CD4-positive, alpha-beta T cell treated with Interleukin-21 for 1 hour (primary cell): ENCODE measurements around the gene TRIM50.
"Not testable (repeated sequence)": the region's sequence is repeated elsewhere in the genome, so short reads cannot be mapped to it uniquely, and the experiment has no call there.

ENCODE experiments used
- DNase-seq: peaks from one replicate; pipeline ENCODE4 v3.0.0-alpha.2; 2020

Gene TRIM50

DNA sequence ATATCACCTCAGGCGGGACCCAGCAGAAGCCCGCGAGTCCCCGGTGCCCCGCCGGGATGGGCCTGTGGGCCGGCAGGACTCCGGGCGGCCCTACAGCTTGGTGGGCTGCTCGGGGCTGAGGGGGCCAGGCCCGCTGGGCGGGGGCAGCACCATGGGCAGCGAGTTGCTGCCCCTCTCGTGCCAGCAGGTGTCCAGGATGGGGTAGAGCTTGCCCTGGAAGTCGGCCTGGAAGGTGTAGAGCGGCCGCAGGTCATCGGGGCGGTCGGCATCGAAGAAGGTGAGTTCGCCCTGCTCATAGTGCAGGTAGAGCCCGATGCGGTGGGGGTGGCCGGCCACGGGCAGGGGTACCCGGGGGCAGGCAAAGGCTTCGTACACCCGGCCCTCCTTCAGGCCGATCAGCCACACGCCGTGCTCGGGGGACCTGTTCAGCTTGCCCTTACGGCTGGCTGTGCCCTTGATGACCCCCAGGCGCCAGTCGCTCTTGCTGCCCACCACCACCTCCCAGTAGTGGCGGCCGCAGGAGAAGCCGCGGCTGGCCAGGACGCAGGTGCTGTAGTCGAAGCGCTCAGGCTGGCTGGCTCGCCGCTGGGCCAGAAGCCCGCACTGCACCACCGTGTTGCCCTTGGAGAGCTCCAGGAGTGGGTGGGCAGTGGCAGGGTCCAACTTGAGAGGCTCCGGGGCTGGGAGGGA is 14.9 kb downstream of the TRIM50 start:
- DNase-seq: no peak

DNA sequence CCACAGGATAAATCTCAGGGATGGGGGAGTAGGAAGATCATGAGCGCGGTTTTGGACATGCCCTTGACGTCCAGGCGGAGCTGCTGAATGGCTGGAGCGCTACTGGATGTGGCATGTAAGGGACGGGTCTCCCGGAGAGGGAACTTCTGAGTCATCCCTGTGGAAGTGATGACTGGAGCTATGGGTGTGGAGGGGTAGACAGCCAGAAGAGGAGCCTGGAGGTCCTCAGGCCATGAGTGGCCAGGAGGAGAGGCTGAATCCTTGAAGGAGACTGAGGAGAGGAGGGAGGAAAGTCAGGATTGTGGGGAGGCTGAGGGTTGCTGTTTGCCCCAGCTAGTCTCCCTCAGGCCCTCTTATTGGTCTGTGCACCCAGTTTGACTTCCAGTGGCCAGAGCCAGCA is 16.5 kb downstream of the TRIM50 start:
- DNase-seq: not testable (repeated sequence)

DNA sequence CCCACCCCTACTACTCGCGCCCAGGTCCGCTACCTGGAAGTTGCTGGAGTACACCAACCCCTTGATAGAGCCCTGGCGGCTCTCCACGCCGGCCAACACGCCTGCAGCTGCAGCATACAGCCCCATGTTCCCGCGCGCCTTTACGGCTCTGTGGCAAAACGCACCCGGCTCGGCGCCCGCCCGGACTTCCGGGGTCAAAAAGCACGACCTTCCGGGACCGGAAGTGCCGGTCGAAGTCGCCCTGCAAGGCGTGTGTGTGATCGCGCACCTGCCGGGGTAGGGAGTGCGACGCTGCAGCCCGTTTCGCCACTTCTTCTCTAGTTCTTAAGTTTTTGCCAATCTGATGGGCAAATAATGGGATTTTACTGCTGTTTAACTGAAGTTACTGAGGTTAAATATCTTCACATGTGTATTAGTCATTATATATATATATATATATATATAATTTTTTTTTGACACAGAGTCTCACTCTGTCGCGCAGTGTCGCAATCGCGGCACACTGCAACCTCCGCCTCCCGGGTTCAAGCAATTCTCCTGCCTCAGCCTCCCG is 19.1 kb downstream of the TRIM50 start, which contains the start of gene NSUN5:
TSS of gene NSUN5 (minus strand) at position 162 of the 550 bp plus-strand sequence. CDS start at position 126, 36 bp downstream.
- DNase-seq: peak; percentile 90

DNA sequence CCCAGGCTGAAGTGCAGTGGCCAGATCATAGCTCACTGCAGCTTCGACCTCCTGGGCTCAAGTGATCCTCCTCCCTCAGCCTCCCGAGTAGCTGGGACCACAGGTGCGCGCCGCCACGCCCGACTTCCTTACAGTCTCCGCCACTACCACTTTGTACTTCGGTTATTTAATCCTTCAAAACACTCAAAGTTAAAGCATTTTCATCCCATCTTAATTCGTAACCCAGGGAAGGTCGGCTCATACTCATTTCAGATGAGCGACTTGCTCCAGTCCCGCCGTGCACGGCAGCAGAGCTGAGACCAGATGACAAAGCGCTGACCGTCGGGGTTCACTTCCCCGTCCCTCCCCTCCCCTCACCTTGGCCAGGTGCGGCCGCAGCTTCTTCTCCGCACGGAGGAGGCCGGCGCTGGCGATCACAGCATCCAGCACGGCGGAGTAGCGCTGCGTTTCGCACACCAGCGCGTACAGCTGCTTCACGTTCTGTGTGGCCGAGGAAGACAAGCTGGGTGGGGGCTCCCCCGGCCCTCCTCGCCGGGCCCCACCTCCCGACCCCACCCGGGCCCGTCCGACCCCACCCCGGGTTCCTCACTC is 19.7 kb downstream of the TRIM50 start:
- DNase-seq: no peak

DNA sequence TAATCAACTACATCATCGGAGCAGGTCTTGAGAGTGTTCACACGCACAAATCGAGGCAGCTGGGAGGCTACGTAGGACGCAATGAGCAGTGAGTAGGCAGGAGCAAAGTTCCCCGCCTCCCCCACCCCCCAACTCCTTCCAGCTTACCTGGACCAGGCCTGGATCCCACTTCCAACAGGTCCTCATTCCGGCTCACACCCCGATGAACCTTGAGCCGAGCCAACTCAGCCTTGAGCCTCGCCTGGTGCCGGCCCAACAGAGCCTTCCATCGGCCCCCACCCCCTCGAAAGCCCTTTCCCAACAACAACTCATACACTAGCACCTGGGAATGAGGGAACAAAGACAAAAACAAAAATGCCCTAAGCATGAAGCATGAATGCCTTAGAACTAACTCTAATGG is 20.4 kb downstream of the TRIM50 start:
- DNase-seq: no peak

DNA sequence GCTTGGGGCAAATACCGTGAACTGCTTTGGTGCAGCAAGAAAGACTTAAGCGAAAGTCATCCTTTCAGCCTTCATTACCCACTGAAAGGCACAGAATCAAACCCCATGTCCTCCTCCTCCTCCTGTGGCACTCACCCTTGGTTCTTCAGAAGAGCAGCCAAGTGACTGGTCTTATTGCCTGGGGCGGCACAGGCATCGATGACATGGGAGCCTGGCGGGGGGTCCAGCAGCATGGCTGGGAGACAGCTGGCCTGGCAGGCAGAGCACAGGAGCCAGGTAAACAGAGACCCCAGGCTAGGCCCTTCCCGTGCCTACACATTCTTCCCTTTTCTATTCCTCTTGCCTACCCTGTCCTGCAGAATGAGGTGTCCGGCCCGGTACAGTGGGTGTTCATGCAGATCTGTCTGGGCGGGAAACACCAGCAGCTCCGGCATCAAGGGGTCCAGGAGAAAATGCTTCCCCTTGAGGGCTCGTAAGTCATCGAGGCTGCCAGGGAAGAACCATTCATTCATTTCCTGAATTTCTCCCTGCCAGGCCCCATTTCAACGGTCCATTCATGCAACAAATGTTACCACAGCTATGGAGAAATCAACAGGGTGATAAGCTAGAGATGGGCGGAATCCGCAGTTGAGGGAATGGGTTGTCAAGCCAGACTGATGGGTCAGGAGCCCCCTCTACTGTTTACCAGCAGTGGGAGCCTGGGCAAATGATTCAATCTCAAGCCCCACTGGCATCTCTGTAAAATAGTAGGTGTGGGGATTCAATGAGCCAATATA is 23.1 kb downstream of the TRIM50 start:
- DNase-seq: not testable (repeated sequence)

DNA sequence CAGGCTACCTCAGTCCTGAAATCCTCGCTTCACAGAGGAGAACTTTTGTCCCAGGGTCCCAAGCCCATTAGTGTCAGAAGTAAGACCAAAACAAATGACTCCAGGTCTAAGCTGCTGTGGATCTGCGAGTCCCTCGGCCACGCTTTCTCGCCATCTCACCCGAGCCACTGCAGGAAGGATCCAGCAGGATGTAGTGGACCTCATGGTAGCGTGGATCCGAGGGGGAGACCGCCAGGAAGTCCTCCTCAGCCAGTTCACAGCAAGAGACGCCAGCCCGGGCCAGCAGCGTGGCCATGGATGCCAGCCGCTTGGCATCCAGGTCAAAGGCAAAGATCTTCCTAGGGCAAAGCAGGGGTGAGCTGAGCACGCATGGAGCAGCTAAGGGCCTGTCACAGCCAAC is 23.8 kb downstream of the TRIM50 start:
- no peak for DNase-seq

DNA sequence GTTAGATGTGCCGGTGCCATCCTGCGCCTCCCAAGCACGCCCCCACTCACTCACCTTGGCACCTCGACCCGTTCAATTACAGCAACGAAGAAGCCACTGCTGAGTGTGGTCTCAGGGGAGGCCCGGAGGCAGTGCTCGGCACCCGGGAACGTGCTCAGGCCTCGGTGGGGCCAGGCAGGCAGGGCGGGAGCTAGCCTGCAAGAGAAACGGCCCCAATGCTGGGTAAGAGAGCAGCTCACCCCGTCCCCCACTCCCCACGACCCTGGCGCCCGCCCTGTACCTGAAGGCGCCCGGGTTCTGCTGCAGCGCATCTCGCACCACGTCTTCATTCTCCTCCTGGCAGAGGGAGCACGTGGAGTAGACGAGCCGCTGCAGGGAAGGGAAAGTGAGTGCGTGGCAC is 24.3 kb downstream of the TRIM50 start:
- no peak for DNase-seq

DNA sequence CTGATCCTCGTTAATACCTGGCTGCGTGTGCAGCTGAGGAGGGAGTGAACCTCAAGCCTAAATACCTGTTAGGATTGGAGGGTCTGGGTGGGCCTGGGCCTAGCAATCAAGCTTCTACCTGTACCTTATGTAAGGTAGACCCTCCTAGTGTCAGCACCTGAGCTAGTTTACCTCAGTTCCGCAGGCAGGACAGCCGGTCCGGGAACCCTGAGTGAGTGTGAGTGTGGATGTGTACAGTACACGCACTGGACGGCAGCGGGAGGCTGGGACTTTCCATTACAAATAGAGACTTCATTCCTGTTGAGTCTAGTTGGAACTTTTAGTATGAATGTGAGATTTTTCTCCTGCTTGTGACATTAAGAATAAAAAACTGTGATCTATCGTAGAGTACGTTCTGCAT is 25.0 kb downstream of the TRIM50 start:
- not testable (repeated sequence) for DNase-seq

DNA sequence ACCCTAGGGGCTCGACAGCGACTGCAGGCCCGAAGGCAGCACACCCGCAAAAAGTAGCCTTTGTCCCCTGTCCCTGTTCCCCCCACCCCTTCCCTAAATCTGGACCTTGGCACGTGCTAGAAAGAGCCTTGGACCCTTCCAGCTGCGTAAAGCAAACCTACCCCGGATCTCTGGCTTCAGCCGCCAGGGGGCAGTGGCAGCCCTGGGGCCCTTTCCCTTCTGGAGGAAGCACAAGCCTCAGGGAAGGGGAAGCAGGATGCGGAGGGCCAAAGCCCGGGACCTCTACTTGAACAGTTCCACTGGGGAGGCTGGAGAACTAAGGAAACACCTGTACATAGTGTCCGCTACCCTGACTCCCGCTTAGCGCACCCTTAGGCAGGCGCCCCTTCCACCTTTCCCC is 26.8 kb downstream of the TRIM50 start:
- DNase-seq: not testable (repeated sequence)

DNA sequence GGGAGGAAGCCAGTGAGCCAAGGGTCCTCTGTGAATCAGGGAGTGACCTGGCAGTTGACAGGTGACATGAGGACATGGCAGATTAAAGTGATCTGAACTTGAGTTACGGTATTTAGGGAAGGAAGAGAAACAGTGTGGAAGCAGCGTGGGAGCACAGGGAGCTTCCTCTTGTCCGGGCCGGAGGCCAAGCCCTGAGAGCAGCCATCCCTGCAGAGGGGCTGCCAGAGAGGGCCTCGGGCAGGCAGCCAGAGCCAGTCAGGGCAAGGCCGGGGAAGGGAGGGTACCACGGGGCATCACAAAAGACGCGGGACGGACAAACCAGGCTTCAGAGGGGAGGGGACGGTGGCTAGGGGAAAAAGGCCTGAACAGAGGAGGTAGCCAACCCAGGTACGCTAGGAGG is 28.1 kb downstream of the TRIM50 start:
- not testable (repeated sequence) for DNase-seq

DNA sequence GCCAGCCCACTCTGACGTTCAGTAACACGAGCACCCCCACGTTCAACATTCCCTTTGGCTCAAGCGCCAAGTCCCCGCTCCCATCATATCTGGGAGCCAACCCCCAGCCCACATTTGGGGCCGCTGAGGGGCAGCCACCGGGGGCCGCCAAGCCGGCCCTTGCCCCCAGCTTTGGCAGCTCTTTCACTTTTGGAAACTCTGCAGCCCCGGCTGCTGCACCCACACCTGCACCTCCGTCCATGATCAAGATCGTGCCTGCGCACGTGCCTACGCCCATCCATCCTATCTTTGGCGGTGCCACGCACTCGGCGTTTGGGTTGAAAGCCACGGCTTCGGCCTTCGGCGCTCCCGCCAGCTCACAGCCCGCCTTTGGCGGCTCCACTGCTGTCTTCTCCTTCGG is 30.2 kb downstream of the TRIM50 start:
- not testable (repeated sequence) for DNase-seq

DNA sequence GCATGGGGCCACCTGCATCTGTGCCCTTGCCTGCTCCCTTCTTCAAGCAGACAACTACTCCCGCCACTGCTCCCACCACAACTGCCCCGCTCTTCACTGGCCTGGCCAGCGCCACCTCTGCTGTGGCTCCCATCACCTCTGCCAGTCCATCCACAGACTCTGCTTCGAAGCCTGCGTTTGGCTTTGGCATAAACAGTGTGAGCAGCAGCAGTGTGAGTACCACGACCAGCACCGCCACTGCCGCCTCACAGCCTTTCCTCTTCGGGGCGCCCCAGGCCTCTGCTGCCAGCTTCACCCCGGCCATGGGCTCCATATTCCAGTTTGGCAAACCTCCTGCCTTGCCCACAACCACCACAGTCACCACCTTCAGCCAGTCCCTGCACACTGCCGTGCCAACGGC is 30.6 kb downstream of the TRIM50 start:
- not testable (repeated sequence) for DNase-seq

DNA sequence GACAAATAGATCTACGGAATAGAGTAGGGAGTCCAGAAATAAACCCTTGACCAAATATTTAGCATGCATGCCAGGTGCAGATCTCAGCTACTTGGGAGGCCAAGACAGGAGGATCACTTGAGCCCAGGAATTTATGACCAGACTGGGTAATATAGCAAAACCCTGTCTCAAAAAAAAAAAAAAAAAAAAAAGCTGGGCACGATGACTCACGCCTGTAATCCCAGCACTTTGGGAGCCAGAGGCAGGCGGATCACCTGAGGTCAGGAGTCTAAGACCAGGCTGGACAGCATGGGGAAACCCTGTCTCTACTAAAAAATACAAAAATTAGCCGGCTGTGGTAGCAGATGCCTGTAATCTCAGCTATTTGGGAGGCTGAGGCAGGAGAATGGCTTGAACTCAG is 50.7 kb downstream of the TRIM50 start:
- DNase-seq: not testable (repeated sequence)

DNA sequence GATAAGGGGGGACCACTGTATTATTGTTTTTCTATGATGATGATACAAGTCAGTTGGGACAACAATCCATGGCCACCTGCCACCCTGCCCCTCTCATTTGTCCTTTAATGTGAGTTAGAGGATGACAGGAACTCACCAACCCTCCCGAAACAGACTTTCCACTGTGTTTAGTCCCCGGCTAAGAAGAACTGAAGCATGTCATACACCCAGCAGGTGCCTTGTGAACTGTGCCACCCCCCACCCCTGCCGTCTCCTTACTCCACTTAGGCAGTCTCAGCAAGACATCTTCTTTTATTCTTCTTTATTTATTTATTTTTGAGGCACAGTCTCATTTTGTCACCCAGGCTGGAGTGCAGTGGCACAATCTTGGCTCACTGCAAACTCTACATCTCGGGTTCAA is 60.1 kb downstream of the TRIM50 start:
- DNase-seq: not testable (repeated sequence)

DNA sequence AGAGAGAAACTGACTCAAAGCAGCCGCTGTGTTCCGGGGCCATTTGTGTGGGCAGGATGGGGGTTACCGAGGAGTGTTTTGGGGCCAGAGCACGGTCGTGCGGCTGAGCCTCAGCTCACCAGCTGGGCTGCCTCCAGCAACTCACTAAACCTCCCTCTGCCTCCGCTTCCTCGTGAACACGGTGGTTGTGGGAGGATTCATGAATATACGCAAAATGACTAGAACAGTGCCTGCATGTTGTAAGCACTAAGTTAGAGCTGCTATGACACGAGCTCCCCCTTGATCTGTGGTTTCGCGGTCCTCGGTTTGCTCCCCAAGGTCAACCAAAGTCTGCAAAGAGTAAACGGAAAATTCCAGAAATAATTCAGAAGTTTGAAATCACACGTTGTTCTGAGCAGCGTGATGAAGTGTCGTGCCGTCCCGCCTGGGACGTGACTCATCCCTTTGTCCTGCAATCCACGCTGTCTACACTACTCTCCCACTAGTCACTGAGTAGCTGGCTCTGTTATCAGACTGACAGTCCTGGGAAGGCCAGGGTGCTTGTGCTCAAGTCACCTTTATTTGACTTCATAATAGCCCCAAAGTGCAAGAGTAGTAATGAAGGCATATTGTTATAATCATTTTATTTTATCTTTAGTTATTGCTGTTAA is 61.0 kb downstream of the TRIM50 start:
- not testable (repeated sequence) for DNase-seq
